Activated naive CD4-positive, alpha-beta T cell treated with anti-CD3 and anti-CD28 coated beads, Interleukin-2, amount 50 U/mL, for 16 hours (primary cell): ENCODE measurements around the gene HDLBP.
"Not testable (repeated sequence)": the region's sequence is repeated elsewhere in the genome, so short reads cannot be mapped to it uniquely, and the experiment has no call there.

Experiments used
- DNase-seq: peaks from one replicate; pipeline ENCODE4 v3.0.0-alpha.2; 2020

HDLBP gene

DNA sequence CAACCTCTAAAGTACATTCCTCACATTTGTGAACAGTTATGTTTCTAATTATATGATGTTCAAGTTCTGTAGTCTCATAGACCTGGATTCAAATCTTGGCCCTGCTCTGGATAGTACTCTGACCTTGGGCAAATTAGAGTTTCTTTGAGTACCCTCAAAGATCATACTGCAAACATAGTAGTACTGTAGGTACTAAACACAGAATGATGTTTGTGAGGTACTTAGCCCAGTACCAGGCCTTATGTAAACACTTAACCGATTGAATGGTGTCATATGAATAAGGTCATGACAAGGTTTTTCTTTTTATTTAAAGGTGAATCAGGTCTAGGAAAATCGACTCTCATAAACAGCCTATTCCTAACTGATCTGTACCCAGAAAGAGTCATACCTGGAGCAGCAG lies 19.3 kb upstream of the HDLBP start:
- no peak for DNase-seq

DNA sequence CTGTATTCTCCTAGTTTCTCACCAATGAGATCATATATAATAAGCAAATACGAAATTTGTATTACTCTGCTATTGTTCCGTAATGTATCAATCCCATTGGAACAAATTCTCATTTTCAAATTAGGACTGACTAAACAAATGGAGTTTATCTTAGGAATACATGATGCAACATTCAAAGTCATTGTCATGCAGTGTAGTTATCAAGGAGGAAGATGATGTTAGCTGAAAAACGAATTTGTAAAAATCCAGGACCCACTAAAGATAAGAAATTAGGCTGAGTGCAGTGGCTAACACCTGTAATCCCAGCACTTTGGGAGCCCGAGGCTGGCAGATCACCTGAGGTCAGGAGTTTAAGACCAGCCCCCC lies 15.1 kb upstream of the HDLBP start:
- no peak for DNase-seq

DNA sequence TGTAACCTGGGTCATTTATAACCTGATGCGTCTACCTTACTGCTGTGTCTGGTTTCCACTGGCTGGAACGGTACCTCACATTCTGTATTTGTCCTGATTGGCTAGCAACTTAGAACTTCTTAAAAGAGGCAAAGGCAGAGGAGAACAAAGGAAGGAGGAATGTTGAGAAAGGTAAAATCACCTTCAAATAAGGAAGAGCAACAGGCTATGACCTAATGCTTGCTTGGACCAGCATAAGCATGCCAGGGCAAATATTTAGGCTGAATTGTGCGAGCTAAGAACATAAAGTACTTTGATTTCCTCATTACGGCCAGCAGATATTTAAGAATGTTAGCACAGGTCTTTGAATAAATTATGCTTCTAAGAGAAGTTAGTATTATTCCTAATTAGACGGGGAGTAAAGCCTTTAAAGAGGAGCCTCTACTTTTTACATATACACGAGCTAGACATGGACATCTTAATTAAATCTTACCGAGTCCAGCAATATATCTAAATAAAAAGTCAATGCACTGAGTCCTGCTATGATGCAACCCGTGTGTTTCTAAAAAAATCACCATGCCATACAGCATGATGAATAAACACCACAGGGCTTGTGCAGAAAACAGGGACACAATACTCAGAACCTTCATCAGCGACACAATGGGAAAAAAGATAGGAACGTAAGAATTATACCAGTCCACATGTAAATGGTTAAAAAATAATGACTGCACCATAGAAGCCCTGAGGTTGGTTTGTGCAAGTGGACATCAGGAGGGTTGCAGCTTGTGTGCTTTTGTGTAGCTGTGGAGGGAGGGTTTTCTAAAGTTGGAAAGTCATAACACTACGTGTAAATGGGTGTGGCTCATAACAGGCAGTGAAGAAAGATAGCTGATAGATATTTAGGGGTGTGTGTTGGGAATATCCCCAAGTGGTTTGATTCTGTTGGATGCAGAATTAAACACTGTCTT lies 14.5 kb upstream of the HDLBP start:
- no peak for DNase-seq

DNA sequence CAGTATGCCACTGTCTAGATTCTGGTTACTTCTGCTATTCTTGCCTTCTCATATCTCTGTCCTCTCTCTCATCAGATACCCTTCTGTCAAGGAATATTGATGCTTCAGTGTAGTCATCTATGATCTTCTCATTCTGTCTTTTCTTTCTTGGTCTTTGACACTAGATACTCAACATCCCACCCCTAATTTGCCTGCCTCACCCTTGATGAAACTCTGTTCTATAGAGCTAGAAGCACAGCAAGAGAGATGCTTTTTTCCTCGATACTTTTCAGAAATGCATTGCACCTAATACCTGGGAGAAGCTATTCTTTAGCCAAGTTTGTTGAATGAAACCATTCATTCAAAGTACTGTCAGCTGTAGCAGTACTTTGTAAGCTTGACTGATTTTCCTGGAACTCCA lies 9.8 kb upstream of the HDLBP start:
- no peak for DNase-seq

DNA sequence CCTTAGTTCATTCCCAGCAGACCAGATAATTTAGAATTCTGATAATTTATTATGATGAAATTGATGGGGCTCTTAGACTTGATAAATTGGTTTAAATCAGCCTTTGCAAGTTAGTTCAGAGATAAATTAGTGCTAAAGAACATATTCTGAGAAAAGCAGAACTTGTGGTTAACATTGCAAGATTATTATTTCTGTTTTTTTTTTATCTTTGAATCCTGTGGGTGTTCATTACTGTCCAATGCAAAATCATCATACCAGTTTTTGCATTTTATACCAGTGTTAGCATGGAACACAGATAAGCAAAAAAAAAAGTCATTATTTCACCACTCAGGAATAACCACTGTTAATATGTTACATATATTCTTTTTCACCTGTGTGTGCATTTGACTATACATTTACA lies 9.3 kb upstream of the HDLBP start:
- no peak for DNase-seq

DNA sequence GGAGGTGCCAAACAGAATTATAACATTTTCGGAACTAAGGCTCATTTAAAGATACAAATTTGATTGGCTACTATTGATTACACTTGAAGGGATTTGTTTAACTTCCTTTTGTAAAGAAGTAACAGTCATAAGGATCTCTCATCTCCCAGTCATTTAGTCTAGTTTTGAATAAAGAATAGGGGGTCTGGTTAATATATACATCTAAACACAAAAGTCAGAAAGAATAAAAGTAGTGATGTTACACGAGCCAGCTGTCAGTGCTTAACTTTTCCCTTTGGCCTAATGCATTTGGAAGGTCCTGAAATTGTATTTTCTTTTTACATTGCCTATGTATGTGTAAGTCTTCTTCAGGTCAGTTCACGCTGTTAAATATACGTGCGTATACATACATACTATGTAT lies 8.3 kb upstream of the HDLBP start:
- no peak for DNase-seq

DNA sequence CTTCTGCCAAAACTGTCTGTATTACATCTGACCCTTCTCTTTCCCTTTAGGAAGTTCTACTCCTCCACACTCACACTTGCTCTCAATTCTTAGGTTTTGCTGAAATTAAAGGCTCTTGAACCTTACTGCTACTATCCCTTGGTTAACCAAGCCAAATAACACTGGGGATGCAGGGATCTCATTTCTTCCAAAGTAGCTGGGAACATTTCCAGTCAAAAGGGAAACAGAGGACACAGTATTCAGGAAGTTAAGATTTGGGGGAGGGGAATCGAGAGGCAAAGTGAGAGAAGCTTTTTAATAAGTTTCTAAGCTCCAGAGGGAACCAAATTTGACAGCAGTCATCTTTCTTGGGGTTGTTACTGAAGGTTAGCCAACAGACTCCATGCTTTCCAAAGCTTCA lies 6.4 kb upstream of the HDLBP start:
- DNase-seq: no peak

DNA sequence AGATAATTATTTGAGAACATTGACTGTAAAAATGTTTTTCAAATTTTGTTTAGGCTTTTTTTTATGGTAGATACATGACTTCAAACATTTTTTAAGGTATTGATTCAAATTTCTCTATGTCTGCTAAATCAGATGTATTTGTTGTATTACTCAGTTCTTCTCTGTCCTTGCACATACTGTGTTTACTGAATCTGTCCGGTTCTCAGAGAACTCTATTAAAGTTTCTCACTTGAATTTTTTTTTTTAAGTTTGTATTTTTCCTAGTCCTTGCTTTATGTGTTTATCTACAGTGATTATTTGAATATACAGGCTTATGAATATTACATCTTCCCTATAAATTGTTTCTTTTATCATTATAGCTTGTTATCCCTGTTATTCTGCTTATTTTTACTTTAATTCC lies 5.6 kb upstream of the HDLBP start:
- DNase-seq: no peak

DNA sequence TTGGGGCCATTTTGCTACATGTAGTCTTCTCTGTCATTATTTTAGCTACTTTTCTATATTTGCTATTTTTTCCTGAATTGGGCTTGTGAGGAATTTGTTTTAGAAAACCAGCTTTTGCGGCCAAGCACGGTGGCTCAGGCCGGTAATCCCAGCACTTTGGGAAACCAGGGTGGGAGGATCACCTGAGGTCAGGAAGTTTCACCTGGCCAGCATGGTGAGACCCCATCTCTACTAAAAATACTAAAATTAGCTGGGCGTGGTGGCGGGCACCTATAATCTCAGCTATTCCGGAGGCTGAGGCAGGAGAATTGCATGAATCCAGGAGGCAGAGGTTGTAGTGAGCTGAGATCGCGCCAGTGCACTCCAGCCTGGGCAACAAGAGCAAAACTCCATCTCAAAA lies 4.9 kb upstream of the HDLBP start:
- no peak for DNase-seq

DNA sequence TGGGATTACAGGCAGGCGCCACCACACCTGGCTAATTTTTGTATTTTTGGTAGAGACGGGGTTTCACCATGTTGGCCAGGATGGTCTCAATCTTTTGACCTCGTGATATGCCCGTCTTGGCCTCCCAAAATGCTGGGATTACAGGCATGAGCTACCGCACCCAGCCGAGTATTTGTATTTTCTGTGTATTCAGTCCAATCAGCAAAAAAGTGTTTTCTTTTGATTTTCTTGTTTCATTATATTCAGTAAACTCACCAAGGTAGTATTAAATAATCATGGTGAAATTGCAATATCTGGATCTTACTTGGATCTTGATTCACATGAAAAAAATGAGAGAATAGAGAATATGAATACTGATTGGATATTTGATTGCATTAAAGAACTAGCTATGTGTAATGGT lies 3.4 kb upstream of the HDLBP start:
- DNase-seq: not testable (repeated sequence)

DNA sequence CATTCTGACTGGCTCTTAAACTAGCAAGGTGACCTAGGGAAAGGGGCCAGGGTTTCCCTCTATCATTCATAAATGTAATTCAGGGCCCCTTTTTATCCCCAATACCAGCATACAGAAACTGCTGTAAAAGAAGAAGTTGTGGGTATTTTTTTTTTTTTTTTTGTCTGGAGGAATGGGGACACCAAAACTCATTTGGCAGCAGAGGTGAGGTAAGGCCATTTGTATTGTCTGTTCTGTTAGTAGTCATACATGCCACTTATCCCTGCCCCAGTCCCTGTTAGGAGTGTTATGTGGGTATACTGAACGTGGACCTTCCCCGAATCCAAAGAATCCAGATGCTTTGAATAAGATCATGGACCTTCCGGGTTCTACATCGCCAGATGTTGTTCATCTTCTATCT lies 1.9 kb upstream of the HDLBP start:
- DNase-seq: no peak

DNA sequence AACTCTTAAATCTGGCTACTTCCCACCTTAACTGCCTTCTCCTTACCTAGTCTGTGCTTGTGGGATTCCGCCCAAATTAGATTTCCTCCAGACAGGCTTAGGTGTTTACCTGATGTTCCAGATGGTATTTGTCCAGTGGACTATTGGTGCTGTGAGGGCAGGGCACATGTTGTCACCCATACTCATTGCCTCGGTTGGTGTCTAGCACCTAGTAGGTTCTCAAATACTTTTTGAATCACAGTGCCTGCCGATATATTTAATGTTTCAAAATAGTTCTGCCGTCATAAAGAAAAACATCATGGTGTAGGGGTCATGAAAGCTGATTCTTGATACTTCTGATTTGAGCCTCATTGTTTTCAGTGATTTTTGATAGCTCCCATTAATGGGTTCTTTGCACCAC lies 1.4 kb upstream of the HDLBP start:
- no peak for DNase-seq

DNA sequence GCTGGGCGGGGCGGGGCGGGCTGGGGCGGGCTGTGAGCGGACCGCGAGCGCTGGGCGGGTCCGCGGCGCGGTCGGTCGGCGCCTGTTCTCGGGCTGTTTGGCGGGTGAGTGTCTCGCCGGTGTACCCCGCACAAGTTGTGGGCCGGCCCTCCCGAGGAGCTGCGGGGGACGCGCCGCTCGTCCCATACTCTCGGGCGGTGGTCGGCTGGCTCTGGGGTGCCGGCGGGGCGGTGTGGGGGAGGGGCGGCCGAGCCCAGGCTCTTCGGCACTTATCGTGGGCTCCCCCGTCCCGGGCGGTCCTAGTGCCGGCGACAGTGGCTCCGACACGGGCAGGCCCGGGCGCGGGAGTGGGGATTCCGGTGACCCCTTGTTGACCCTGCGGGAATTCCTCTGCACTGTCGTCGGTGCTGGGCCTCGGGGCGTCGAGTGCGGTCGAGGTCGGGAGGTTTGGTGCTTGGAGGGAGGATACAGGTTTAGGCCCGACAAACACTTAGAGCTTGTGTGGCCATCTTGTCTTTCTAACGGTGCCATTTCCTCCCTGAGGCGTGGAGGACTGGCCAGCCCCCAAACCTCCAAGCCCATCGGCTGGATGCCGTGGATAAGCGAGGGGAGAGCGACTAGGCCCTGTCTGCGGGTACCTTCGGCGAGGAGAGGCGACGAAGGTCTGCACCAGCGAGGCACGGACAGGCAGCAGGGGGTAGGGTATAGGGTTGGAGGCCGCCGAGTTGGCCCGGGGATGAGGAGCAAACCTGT lies 583 bp upstream of the HDLBP start, which contains the start of gene SEPTIN2:
SEPTIN2 (plus strand) TSS at position 47 of the 753 bp plus-strand sequence. CDS start 8,308 bp downstream, outside the sequence.
- DNase-seq: peak; percentile 79

DNA sequence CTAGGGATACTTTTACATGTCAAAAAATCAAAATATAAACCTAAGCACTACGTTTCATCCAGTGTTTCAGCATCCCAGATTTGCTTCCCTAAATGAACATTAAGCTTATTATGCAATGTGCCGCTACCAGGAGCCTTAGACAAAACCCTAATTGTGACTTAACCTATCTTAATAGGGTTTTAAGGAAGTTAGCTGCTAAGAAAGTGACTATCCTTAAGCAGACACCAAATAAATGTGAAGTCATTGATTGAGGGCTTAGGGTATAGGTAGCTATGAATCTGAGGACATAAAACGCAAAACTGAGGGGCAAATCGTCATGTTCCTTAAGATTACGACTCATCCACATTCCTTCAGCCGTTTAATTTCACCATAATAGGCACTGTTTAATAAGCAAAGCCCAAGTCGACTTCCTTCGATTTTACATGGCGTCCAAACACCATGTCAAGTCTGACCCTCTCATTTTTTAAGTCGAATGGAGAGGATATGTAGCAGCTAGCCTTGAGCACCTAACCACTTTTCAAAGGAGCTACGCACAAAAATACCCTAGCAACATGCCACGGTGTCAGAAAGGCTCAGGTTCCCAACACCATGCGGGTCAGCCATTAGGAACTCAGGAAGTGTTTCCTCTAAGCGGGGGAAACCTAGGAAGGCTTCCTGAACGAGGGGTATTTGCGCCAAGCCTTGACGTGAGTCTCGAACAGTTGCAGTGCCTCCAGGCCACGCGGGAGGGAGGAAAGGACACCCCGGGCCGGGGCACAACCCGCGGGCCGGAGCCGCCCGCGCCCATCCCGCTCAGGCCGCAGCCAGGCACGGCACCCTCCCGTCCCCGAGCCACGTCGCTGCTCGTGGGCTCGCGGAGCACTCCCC lies 1.0 kb downstream of the HDLBP start:
- DNase-seq: no peak

DNA sequence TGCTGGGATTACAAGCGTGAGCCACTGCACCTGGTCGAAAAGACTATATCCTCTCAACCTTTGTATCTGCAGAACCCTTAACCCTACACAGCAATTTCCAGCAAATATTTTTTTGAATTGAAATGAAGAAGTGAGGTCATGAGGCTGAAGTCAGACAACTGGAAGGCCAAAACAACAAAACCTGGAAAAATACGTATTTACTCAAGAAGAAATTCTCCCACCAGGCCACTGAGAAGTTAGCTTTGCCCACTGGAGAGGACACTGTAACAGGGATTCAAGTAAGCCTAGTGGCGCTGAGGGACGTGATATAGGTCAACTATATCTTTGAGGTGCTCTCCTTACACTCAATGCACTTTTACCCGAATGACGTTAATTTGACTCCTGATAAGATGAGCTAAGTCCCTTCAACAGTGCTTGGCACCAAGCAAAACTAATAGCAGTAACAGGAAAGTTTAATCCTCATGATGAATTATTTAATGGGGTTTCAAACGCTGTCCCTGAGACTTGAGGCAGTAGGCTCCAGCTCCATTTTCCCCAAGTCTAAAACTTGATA lies 1.9 kb downstream of the HDLBP start:
- DNase-seq: no peak

DNA sequence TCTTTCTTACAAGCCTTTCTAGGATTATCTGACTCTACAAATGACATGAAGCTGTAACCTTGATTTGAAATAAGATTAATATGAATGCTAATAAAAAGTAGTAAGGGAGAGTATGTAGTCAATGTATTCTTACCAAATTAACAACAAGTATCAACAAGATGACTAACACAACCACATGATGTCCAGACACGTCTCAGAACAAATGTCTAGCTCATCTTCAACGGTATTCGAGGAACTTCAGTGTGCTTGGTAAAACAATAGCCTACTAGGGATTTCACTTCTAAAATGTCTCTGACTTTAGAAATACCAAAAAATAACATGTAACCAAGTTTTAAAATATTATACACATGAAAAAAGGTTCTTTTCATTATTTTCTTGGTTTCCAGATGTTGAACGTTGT lies 3.4 kb downstream of the HDLBP start:
- DNase-seq: no peak

DNA sequence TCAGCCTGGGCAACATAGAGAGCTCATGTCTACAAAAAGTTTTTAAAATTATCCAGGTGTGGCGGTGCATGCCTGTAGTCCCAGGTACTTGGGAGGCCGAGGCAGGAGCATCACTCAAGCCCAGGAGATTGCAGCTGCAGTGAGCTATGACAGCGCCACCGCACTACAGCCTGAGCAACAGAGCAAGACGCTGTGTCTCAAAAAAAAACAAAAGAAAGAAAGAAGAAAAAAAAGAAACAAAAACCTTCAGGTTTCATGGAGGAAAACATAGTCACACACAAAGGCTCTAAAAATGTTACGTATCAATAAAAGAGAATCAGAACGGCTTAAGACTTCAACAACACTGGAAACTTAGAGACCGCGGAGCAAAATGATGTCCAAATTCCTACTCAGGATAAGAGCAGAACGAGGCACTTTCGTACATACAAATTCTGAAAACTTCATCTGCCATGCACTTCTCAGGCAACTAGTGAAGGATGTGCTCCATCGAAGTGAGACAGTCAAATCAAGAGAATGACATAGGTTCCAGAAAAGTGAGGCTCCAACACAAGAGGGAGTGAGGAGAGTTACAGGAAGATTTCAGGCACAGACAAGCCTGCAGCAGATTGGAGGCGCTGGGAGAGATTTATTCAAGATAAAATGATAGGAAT lies 4.4 kb downstream of the HDLBP start:
- DNase-seq: no peak

DNA sequence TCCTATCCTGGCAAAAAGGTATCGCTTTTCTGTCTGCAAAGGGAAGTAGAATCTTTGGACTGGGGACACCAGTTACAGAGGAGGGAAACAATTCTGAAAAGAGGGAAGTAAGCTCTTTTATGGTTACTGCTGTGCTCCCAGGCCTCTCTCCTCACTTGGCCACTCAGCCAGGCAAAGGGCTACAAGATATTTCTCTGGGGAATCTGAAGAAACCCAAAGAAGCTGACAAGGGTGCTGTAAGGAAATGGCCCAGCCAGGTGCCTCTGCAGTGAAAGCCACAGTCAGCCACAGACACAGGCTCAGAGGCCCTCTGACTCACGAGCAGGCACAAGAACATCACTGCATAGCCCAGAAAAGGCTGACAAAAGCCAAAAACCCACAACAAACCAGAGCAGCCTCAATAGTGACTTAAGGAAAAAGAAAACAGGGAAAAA lies 5.8 kb downstream of the HDLBP start:
- peak; percentile 59 for DNase-seq

DNA sequence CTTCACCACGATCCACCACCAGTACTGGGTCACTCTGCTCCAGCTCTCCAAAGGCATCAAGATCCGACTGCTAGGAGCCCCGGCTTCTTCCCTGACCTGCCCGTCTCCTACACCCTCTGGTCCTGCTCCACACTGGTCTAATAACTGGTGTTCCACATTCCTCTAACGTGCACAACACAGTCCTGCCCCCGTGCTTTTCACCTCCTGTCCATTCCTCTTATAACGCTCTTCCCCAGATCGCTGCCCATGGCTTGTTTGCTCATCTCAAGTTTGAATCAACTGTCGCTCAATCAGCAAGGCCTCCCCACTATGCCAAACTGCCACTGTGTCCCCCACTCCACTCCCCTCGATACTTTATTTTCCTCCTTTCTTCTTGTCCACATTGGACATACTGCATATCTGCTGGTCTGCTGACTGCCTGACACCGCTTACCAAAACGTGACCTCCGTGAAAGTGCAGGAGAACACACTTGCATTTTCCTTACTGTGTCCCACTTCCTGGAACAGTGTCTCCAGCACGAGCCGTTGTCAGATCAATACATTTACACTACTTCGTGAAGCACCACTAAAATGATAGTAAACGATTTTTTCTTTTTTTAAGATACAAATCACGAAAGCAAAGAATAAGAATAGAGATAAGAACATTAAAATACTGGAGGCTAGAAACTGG lies 6.5 kb downstream of the HDLBP start:
- DNase-seq: no peak

DNA sequence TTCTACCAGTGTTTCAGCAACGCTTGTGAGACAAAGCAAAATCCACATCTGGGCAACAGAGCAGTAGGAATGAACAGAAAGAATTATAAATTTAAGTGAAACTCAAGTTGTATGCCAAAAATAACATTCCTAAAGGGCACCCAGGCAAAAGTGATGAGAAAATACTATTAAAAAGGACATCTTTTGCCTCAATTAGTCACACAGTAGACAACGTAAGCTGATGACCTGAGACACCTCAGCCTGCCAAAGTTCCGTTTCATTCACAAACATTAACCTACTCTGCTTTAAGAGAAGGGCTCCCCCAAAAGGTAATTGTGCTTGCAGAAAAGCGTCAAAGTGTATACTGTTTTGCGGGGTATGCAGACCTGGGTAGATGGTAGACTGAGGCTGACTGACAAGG lies 7.2 kb downstream of the HDLBP start:
- no peak for DNase-seq

DNA sequence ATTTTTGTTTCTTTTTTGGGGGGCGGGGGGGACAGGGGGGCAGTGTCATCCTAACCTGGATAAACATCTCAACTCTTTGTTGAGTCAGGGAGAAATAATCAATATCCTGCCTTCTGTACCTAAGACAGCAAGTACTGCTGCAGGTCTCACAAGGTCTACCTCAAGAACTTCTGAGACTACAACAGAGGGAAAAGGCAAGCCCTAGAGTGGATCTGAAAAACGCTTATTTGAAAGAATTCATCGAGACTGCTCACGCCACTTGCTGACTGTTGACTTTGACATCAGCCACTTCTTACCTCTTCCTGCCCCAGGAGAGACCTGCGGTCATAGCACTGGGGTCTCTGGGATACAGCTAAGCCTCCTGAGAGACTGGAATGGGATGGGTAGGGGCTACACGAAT lies 8.4 kb downstream of the HDLBP start:
- no peak for DNase-seq
